Mucosa of descending colon (tissue), 3 donors: ENCODE results near the gene DEPDC7. TPM values are rescaled to one million over a fixed set of nuclear protein-coding genes. Genes with fewer than 3 reads are reported as not detected.

ENCODE experiments used
- ATAC-seq: fragments of 200-7000 bp; cut with Tn5 transposase; one replicate; pipeline ENCODE4 v1.9.1; 2020; ENCODE audit warnings: mild to moderate bottlenecking, moderate library complexity
- DNase-seq, 3 donors: peaks; one replicate each; pipeline ENCODE4 v3.0.0-alpha.2; 2020
- H3K36me3 ChIP-seq: fragments of 200-600 bp; one replicate; pipeline ENCODE4 v1.8.0; 2021; ENCODE audit warnings: low read depth, mild to moderate bottlenecking
- H3K4me1 ChIP-seq: fragments of 200-600 bp; one replicate; pipeline ENCODE4 v1.8.0; 2021; ENCODE audit warnings: low read depth, mild to moderate bottlenecking
- H3K4me3 ChIP-seq: fragments of 200-600 bp; one replicate; pipeline ENCODE4 v1.8.0; 2021; ENCODE audit warnings: mild to moderate bottlenecking
- H3K9me3 ChIP-seq: fragments of 200-600 bp; one replicate; pipeline ENCODE4 v1.8.0; 2021; ENCODE audit warnings: mild to moderate bottlenecking
- intact Hi-C, 2 donors: fragments of 100-400 bp; cut with DNase I in 1 of 2; cut with micrococcal nuclease in 1 of 2; formaldehyde crosslinking; loops; one replicate each; pipeline versions ENCODE4 v1.11.0 to v1.11.1; 2022; cut with DNase I, micrococcal nuclease
- total RNA-seq, 3 donors: library from RNA; stranded (reverse); fragmentation: NEBNext Ultra II Directional in 2 of 3; extraction: Animal tissue kit (Norgen Biotek cat#: 25700) in 2 of 3; gene quantifications; one replicate each; pipeline versions ENCODE4 v1.2.1 to v1.2.4, GENCODE V29; 2021 to 2023
- TF ChIP-seq, protein P1 (sequence below): fragments of 200-600 bp; IDR thresholded peaks from one replicate; pipeline ENCODE4 v1.8.0; 2022; ENCODE audit warnings: antibody characterized with exemption, mild to moderate bottlenecking
- donor health status: DM: no; HTN: no; CAD: no; lungs with moderate emphysema.
- donor health status: DM: no; HTN: no; CAD: no.
- donor health status: DM: no; HTN: yes; CAD: no.

DEPDC7 gene
- total RNA-seq, 3 donors from 2014 or later: 7.4 to 10.7 (median 7.6) TPM

DNA sequence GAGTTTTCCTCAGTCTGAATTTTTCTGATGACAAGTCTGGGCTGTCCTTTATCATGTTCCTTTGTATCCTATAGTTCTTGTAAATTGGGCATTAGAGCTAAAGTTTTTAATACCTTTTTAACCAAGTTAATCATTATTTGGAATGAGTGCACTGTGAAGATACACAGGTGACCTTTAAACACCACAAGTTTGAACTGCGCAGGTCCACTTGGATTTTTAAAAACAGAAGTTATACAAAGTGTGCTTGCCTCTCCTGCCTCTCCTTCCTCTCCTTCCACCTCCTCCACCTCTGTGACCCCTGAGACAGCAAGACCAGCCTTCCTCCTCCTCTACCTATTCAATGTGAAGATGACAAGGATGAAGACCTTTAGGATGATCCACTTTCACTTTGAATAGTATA is 19.3 kb downstream of the DEPDC7 start:
- ATAC-seq: no peak
- intact Hi-C loops: no loop called here
- no peak for DNase-seq

DNA sequence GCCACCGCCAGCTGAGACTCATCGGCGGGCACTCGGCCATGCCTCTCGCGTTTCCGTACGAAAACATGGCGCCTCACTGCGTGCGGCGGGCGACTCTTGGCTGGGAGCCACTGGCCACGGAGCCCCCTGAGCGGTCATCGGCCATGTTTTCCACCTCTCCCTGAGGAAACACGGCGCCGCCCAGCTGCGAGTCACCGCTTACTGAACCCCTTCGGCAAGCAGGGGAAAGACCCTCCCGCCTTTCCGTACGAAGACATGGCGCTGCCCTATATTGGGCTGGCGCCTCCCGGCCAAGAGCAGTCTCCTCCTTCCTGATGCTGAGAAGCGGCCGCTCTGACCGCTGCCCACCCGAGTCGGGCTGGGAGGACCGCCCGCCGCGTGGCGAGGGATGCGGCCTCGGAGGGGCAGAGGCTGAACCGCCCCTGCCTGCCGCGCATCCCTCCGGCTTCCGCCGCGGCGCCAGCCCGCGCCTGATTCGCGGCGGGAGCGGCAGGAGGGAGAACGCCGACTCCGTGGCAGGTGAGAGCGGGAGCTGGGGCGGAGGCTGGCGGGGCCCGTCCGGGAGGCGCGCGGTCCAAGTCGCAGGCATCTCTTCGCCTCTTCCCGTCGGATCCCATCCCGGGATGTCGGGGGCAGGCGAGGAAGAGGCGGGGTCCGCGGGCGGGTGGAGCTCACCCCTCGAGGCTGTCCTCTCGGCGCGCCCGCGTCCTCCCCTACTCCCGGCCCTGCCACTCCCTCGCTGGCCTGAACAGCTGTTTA is 23.8 kb downstream of the DEPDC7 start, which contains the start of gene TCP11L1:
Gene TCP11L1 (plus strand): TSS at position 299 of the 759 bp plus-strand sequence. CDS start 4,202 bp downstream, outside the sequence.
- Histone ChIP-seq H3K9me3 (no peaks in the 10 kb centered on the region), H3K4me1 (peaks cover 5% of the 10 kb centered on the region), H3K4me3 (peak within 1 kb of the TSS; percentile 90), H3K36me3 (no peaks in the 10 kb centered on the region)
- DNase-seq (peak; percentile 84 to 95 (median 95)), ATAC-seq (peak; percentile 94)
- intact Hi-C loops: no loop called here
- TF ChIP-seq, protein P1, sequence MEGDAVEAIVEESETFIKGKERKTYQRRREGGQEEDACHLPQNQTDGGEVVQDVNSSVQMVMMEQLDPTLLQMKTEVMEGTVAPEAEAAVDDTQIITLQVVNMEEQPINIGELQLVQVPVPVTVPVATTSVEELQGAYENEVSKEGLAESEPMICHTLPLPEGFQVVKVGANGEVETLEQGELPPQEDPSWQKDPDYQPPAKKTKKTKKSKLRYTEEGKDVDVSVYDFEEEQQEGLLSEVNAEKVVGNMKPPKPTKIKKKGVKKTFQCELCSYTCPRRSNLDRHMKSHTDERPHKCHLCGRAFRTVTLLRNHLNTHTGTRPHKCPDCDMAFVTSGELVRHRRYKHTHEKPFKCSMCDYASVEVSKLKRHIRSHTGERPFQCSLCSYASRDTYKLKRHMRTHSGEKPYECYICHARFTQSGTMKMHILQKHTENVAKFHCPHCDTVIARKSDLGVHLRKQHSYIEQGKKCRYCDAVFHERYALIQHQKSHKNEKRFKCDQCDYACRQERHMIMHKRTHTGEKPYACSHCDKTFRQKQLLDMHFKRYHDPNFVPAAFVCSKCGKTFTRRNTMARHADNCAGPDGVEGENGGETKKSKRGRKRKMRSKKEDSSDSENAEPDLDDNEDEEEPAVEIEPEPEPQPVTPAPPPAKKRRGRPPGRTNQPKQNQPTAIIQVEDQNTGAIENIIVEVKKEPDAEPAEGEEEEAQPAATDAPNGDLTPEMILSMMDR: peak; percentile 8

More for the DNA sequence above, 19.3 kb downstream of the DEPDC7 start:
- H3K4me1 ChIP-seq: peaks cover 5% of the 10 kb centered on the region
- no peaks in the 10 kb centered on the region for H3K9me3 ChIP-seq
- no peaks in the 10 kb centered on the region for H3K36me3 ChIP-seq
- H3K4me3 ChIP-seq: no peak overlapping the region
- TF ChIP-seq, protein P1: no peak

DNA sequence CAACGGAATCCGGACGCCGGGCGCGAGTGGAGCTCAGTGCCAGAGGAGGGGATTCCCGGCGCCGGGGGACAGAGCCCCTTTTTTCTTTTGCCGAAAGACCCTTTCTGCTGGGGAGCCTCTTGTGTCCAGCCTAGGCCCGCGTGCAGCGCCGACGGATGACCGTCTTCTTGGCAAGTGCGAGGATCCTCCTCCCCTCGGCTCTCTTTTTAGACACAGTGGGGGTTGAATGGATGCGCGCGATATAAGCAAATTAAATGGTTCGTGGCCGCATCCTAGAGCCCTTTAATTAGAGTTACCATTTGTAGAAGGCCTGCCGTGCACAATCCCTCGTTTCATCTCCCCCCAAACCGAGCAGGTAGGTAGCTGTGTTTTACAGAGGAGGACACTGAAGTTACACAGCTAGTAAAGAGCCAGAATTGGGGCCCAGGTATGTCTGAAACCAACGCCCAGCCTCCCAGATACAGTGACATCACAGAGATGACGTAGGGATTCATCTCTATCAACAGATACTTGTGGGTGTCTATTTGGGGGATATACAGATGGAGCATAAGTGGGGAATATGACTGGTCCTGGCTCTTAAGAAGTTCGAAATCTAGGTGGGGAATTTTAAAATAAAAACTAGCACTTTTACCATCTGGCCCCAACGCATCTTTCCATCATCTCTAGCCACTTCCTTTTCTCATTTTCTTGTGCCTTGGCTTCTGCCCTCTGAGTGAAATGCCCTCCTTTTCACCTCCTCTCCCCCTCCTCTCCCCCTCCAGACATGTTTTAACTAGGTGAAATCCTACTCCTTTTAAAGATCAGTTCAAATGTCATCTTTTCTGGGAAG is 24.6 kb downstream of the DEPDC7 start:
- DNase-seq: no peak
- H3K9me3 ChIP-seq: no peaks in the 10 kb centered on the region
- intact Hi-C loops: no loop called here
- peak; percentile 11 for ATAC-seq
- peaks cover under 1% of the 10 kb centered on the region for H3K4me1 ChIP-seq
- TF ChIP-seq, protein P1: no peak
- H3K4me3 ChIP-seq: peak overlapping the region; percentile 90
- H3K36me3 ChIP-seq: no peaks in the 10 kb centered on the region

- H3K4me3 ChIP-seq: no peak overlapping the region
- H3K4me1 ChIP-seq: peaks cover 3% of the 10 kb centered on the region
- DNase-seq (no peak), ATAC-seq (no peak)
- intact Hi-C loops: no loop called here
- no peaks in the 10 kb centered on the region for H3K9me3 ChIP-seq
- H3K36me3 ChIP-seq: no peaks in the 10 kb centered on the region
- TF ChIP-seq, protein P1: no peak
Measured at GRCh38 chr11:33040862-33041453, 25.3 kb downstream of the DEPDC7 start.

GRCh38 chr11:33043221-33043830 is 27.6 kb downstream of the DEPDC7 start:
- Histone ChIP-seq H3K36me3 (no peaks in the 10 kb centered on the region), H3K4me1 (peaks cover 9% of the 10 kb centered on the region), H3K4me3 (no peak overlapping the region), H3K9me3 (no peaks in the 10 kb centered on the region)
- intact Hi-C loops: no loop called here
- DNase-seq (no peak), ATAC-seq (no peak)
- TF ChIP-seq, protein P1: no peak
